HG02763 (cell line): Measurements from ENCODE around the gene C1S.
"Not testable (repeated sequence)": the region's sequence is repeated elsewhere in the genome, so short reads cannot be mapped to it uniquely, and the experiment has no call there.

Source experiments
- ATAC-seq: cut with Tn5 transposase; IDR thresholded peaks from one replicate; pipeline ENCODE4 v1.9.1; 2021; ENCODE audit warnings: mild to moderate bottlenecking, moderate library complexity; ENCODE audit not compliant: unreplicated experiment

C1S gene

DNA sequence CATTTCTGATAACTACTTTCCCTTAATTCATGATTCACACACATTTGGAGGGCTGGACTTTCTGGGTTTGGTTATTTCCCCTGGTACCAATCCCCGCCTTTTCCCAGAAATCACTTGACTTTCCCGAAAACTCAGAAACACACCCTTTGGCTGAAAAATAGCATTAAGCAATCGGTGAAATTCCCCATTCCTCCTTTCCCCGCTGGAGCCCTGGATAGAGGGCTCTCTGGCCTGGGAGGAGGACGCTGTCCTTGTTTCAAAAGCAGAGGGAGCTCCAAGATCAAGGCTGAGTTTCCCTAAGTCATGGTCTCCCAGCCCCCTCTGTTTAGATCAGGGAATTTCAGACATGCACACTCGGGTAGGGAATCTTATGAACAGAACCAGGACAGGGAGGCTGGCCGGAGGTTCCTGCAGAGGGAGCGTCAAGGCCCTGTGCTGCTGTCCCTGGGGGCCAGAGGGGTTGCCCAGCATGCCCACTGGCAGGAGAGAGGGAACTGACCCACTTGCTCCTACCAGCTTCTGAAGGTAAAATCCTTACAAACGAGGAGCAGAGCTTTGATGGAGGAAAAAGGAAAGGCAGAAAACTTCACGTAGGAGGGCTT, at the start of gene C1S:
Gene C1S (plus strand): TSS at position 366 of the 602 bp plus-strand sequence. CDS start 1,195 bp downstream, outside the sequence.
- no peak for ATAC-seq

DNA sequence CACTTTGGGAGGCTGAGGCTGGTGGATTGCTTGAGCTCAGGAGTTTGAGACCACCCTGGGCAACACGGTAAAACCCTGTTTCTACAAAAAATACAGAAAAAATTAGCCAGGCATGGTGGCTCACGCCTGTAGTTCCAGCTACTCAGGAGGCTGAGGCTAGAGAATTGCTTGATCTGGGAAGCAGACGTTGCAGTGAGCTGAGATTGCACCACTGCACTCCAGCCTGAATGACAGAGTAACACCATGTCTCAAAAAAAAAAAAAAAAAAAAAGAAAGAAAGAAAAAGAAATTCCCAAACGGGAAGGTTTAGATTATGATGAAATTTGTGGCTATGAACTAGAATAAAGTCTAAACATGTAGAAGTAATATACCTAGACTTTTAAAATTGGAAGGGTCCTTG, 49.1 kb upstream of the C1S start:
- not testable (repeated sequence) for ATAC-seq

DNA sequence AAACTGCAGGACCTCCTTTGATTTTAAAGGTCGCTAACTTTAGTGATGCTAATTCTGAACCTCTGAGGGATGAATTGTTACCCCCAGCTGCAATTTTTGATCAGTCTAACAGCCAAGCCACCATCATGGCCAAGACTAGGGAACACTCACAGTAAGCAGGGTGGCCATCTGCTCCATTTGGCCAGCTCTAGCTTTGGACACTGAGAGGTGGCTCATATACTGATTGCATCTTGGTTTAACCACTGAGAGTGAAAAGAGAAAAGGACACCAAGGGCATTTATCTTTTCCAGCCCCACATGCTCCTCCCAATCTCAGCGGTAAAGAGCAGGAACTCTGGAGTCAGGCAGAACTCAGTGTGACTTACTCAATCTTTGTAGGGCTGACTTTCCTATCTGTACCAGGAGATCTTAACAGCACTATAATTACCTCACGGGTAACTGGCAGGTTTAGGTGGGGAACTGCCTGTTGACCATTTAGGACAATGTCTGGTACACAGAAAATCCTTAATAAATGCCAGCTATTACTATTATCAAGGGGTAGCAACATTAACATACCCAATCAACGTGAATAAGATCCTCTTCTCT, 48.4 kb upstream of the C1S start:
- no peak for ATAC-seq

DNA sequence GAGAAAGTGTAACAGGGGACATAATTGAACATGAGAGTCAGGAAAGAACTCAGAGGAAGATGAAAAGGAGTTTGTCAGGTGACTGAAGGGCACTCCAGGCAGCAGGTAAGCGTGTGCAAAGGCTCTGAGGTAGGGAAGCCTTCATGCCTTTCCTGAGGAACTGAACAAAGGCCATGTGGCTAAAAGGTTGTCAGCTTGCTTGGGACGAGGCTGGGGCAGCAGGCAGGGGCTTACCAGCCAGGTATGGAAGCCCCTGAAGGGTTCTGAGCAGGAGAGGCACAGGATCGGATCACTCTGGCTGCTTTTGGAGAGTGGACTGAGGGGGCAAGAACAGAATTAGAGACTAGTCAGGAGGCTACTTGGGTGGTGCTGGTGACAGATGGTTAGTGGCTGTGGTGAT, 47.4 kb upstream of the C1S start:
- ATAC-seq, result no peak

DNA sequence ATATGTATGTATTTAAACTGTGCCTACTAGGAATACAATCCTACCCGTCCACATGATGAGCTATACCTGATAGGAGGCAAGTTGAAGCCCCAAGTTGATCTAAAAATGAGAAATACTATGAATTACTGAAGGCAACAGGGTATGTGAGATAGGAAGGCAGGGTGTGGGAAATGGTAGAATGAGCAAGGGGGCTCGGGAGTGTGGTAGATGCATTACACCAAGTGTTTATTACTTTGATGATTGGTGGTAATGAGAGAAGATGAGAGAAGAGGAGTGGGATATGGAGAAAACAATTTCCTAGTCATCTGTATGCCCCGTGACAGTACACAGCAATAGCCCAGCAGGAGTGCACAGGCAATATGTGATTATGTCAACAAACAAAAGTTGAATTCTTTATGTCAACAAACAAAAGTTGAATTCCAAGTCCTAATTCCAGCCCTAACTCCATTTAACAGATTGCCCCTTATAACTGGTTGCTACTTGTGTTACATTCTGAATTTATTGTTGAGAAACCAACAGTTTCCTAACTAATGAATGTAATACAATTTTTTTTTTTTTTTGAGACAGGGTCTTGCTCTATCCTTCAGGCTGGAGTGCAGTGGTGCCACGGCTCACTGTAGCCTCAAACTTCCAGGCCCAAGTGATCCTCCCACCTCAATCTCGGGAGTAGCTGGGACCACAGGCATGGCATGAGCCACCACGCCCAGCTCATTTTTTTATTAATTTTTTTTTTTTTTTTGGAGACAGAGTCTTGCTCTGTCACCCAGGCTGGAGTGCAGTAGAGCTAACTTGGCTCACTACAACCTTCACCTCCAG, 44.8 kb upstream of the C1S start:
- no peak for ATAC-seq

DNA sequence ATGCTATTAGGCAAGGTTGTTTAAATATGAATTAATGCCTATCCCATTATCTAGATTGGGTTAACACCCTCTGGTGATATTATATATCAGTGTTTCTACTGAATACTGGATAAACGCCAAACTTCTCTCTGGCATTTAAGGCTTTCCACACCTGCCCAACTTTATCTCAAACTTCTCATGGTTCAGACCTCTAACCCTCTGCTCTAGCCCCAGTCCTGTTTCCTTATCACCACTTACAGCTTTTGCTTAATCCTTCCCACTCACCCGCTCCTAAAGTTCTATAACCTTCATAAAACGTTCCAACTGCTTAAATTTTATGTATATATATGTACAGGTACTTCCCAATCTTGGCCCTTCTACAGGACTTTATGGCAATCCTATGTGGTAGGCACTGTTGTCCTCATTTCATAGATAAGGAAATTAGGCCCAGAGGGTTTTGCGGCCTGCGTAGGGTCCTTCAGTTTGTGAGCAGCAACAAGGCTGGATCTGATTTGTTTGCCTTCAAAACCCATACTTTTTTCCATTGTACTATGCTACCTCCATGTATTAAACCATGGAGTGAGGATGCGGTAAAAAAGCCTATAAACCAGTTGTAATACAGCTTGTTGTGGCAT, 43.5 kb upstream of the C1S start:
- ATAC-seq, result no peak

DNA sequence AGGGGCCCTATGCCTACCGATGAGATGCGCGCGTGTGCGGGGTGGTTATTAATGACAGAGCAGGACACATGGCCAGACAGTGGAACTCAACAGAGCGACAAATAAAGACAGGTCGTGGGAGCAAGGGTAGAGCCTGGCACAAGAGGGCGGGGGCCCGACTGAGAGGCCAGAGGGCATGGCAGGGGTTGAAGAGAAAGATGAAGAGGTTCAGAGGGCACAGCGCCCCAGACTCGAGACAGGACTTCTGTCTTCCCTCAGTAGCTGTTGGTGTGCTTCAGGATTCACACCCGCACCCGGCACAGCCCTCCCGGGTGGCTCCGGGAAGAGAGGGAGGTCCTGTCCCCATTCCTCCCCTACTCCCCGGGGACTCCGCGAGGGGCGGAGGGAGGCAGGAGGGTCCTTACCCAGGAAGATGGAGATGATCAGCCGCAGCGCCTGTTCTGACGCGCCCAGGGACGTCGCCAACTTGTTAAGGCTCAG, 42.6 kb upstream of the C1S start:
- ATAC-seq, result no peak

DNA sequence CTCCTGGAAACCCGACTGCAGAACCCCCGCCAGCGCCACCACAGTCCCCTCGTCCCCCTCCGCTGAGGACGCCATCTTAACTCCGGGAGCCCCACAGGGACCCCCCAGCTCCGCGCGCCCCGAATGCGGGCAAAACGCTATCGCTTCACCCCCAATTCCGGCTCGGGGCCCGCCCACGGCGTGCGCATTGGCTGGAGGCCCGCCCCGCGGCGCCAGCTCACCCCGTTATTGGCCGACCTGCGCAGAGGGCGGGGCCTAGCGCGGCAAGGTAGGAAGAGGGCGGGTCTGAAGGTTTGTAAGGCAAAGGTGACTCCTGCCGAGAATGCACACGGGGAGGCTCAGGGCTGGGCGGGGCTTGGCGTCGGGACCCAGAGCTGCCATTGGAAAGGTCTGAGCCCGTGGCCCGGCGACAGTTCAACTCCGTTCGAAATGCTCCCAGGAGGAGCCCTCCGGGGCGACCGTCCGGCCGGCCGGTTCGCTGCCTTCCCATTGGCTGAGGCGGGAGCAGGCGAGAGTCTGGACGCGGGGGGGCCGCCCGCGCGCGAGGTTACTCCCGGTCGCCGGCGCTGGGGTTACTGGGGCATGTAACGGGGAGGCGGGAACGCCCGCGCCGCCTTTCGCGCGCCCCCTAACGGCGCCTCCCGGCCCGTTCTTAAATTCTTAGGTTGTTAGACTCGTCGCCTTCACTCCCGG, 42.0 kb upstream of the C1S start, which contains the start of gene LPCAT3:
Gene LPCAT3 (minus strand): TSS at position 127 of the 693 bp plus-strand sequence. CDS start 52 bp downstream, at position 75.
- peak; percentile 94 for ATAC-seq

DNA sequence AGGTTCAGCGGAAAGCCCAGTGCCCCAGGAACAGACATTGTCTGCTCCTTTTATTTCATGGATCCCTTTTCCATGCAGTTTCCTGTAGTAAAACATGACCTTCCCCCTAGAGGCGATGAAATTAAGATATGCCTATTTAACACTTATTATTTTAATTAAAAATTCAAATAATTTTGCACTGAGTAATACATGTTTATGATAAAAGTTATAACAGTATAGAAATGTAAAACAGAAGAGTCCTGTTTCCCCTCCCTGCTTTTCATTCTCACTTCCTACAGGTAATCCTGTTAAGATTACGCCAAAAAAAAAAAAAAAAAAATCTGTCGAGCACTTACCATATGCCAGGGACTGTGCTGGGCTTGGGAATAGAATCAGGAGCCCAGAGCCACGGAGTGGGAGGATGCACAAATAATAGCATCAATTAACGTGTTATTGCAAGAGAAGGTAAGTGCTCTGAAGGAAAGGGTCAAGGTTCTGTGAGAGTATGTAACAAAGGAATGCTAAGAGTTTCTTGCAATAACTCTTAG, 41.4 kb upstream of the C1S start:
- ATAC-seq, result no peak

DNA sequence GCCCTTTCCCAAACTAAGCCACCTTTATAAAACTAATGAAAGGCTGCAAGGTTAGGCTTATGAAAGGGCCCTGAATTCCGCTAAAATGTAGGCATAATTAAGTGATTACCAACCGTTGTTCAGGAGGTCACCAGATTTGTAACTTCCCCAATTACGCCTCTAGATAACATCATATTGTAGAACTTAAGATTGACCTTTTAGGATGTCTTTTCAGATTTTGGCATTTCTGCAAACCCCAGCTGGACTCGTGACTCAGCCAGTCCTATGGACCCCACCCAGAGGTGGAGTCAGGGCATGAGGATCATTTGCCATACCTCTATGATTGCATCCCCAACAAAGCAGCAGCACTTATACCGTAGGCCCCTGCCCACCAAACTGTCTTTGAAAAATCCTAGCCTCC, 38.6 kb upstream of the C1S start:
- no peak for ATAC-seq

DNA sequence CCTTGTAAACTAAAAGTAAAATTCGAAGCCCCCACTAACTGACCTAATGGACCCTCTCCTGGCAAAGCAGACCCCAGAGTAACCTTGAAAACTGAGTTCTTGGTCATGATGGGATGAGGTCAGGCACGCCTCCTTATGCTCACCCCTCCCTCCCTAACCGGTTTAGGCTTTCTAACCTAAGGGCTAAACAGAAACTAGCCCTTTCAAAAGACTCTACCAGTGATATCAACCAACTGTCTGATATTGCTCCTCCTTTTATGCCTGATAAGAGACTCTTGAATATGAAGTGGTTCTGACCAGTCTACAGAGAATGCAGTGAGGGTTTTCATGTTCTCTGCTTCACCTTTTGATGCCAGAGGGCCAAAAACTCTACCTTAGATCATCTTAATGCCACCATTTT, 37.4 kb upstream of the C1S start:
- no peak for ATAC-seq

DNA sequence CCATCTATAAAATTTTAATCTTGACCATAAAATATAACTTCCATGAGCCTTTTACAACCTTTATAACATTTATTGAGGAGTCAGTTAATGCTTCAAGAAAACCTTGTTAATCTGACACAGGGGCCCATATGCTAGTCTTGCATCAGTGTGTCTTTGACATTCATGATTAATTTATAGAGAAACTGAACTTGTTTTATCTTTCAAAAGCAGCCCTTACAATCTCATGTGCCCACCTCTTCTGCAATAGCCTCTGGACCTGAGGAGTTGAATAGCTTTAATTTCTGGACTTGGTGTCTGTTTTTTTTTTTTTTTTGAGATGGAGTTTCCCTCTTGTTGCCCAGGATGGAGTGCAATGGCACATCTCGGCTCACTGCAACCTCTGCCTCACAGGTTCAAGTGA, 33.7 kb upstream of the C1S start:
- no peak for ATAC-seq

DNA sequence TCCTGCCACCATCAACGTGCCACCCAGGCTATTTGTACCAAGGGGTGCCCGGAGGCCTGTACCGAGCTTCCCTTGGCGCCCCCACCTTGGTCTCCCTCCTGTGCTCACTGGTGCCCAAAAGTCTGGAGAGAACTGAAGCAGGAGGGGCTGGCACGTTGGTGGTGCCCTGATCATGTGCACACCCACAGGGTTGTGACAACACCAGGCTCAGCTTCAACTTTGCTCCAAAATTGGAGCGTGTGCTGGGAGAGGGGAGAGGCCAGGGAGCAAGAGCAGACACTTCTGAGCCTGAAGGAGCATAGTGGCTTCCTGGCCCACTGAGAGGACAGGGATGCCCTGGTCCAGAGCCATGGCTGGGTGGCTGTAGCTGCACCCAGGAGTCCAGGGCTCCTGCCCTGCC, 29.2 kb upstream of the C1S start:
- ATAC-seq, result no peak

DNA sequence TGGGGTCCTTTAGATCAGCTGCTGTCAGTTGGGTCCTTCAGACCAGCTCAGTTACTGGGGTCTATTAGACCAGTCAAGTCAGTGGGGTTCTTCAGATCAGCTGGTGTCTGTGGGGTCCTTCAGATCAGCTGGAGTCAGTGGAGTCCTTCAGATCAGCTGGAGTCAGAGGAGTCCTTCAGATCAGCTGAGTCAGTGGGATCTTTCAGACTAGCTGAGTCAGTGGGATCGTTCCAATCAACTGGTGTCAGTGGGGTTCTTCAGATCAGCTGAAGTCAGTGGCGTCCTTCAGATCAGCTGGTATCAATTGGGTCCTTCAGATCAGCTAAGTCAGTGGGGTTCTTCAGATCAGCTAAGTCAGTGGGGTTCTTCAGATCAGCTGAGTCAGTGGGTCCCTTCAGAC, 27.5 kb upstream of the C1S start:
- ATAC-seq, result no peak

DNA sequence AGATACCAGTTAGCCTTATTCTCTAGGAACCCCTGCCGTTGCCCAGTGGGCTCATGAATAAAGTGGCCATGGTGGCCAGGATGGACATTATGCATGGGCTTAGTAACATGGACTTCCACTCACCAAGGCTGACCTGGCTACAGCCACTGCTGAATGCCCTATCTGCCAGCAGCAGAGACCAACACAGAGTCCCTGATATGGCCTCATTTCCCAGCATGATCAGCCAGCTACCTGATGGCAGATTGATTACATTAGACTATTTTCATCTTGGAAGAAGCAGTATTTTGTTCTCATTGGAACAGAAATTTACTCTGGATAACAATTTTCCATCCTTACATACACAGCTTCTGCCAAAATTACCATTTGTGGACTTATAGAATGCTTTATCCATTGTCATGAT, 26.1 kb upstream of the C1S start:
- no peak for ATAC-seq

DNA sequence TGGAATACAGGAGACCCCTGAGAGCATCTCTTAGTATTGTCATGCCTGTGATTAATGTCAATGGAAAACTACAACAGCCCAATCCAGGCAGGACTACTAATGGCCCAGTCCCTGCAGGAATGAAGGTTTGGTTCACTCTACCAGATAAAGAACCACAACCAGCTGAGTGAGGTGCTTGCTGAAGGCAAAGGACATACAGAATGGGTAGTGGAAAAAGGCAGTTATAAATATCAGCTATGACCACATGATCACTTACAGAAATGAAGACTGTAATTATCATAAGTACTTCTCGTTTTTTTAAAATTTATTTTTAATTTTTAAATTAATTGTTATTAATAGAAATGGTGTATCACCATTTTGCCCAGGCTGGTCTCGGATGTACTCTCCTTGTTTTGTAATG, 25.1 kb upstream of the C1S start:
- ATAC-seq, result no peak

DNA sequence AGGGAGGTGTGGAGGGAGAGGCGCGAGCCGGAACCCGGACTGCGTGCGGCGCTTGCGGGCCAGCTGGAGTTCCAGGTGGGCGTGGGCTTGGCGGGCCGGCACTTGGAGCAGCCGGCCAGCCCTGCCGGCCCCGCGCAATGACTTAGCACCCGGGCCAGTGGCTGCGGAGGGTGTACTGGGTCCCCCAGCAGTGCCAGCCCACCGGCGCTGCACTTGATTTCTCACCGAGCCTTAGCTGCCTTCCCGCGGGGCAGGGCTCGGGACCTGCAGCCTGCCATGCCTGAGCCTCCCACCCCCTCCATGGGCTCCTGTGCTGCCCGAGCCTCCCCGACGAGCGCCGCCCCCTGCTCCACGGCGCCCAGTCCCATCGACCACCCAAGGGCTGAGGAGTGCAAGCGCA, 23.1 kb upstream of the C1S start:
- ATAC-seq, result not testable (repeated sequence)

DNA sequence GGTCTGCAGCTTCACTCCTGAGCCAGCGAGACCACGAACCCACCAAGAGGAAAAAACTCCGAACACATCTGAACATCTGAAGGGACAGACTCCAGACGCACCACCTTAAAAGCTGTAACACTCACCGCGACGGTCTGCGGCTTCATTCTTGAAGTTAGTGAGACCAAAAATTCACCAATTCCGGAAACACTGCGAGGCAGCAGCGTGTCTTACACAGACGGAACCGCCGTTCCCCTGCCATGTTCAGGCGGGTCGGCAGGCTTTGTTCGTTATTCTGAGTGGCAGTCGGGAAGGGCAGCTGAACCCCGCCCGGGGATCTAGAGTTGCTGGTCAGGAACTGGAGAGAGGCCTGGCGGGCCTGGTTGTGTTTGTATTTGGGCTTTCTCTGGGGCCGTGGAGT, 21.9 kb upstream of the C1S start:
- ATAC-seq, result no peak

DNA sequence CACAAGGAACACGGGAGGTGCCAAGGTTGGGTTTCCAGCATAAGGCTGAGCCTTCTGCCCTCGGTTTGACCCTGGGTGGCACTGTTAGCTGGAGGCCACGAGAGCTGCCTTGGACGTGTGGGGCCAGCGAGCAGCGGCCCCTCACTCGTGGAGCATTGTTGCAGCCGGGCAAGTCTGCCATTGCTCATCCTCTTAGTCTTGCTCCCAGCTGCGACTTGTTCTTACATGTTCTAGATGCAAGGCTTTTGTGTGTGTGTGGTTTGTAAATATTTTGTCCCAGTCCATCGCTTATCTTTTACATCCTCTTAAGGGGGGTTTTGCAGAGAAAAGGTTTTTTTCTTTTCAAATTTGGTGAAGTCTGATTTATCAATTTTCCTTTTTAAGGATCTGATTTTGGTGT, 21.1 kb upstream of the C1S start:
- ATAC-seq, result no peak

DNA sequence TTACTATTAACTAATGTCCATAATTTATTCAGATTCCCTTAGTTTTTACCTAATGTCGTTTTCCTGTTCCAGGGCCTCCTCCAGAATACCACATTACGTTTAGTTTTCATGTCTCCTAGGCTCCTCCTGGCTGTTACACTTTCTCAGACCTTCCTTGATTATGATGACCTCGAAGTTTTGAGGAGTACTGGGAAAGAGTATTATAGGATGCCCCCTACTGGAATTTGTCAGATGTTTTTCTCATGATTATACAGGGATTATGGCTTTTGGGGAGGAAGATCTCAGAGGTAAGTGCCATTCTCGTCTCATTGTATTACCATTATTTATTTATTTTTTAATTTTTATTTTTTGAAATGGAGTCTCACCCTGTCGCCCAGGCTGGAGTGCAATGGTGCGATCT, 17.7 kb upstream of the C1S start:
- no peak for ATAC-seq

DNA sequence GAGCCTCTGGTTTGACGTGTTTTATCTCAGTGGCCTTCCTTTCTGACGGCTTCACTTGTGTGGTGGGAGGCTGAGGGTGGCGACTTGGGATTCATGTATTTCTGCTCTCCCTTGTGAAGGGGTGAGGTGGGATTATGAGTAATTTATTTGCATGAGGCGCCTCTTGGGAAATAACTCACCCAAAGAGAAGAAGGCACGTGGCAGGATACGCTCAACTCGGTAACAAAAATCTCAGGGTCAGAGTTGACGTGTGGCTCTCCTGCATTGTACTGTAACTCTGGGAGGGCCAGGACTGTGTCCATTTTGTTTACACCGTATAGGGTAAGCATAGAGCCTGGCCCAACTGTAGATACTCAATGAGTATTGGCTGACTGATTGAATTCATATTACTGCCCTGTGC, 14.6 kb upstream of the C1S start:
- ATAC-seq, result no peak
